Measurements from ENCODE around the gene CEL.
"Not testable (repeated sequence)": the region's sequence is repeated elsewhere in the genome, so short reads cannot be mapped to it uniquely, and the experiment has no call there.

CEL gene

DNA sequence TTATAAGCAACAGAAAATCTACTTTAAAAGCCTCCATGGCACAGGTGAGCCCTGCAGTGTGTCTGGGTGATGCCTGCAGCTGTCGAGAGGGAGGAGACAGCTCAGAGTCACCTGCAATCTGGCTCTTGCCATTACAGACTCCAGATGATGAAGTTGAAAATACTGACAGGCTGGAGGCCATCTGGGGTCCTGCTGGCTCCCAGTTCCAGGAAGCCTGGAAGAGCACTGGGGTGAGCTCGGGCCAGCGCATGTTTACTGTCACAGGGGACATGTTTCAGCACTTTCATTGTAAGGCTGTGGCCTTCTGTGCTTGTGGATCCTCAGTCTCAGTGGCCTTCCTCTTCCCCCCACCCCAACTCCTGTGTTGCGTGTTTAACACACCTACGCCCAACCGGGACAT is 28.4 kb downstream of the CEL start:
- no peak for DNase-seq (ENCODE audit: low read depth, low spot score)
- in situ Hi-C loops (cut with HindIII; ENCODE audit: low sequenced_read_pairs): no loop called here
- no peak for TF ChIP-seq CTCF (IDR thresholded peaks at IDR 0.05; ENCODE audit: low read depth, low read length)
- H3K4me3 ChIP-seq (ENCODE audit: low read depth, low read length): no peak overlapping the region

DNA sequence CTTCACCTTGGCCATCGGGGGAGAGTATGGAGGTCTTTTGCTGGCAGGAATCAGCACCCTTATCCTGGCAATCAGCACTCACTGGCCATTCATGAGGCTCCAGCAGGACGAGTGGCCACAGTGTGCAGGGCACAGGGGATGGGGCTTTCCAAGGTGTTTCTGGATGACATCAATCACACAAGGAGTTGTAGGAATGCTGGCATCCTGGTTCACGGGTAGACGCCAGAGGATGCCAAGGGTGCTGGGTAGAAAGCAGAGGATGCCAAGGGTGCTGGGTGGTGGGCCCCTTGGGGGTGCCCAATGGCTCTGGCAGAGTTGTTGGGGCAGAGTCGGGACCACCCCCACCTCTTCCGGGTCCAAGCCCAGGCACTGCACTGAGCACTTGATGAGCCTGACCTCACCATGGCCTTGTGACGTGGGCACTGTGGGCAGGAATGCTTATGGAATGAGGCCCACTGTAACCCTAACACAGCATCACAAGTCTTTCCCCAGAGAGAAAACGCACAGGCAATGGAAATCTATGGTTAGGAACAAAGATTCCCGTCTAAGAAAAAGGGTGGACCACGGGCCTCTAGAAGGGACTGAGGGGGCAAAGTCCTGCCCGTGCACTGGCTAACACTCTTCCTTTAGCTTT is 29.1 kb downstream of the CEL start:
- in situ Hi-C loops (cut with HindIII; ENCODE audit: low sequenced_read_pairs): no loop called here
- no peak for DNase-seq (ENCODE audit: low read depth, low spot score)
- TF ChIP-seq CTCF (IDR thresholded peaks at IDR 0.05; ENCODE audit: low read depth, low read length): no peak
- no peak overlapping the region for H3K4me3 ChIP-seq (ENCODE audit: low read depth, low read length)

GRCh38 chr9:133094351-133094750 is 32.6 kb downstream of the CEL start:
- in situ Hi-C loops (cut with HindIII; ENCODE audit: low sequenced_read_pairs); H3K4me3 ChIP-seq (ENCODE audit: low read depth, low read length); DNase-seq (ENCODE audit: low read depth, low spot score): not testable (repeated sequence)

DNA sequence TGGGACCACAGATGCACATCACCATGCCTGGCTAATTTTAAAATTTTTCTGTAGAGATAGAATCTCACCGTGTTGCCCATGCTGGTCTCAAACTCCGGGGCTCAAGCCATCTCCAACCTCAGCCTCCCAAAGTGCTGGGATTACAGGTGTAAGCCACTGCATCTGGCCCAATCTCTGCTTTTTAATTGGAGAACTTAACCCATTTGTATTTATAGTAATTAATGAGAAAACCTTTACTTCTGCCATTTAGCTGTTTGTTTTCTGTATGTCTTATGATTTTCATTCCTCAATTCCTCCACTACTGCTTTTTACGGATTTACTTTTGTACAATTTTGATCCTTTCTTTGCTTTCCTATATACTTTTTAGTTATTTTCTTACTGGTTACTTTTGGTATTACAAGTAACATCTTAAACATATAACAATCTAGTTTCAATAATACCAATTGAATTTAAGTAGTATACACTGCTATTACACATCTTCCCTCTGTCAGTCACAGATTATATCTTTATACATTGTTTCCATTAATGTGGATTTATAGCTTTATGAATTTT is 33.1 kb downstream of the CEL start:
- no peak for TF ChIP-seq CTCF (IDR thresholded peaks at IDR 0.05; ENCODE audit: low read depth, low read length)
- DNase-seq (ENCODE audit: low read depth, low spot score): no peak
- no peak overlapping the region for H3K4me3 ChIP-seq (ENCODE audit: low read depth, low read length)
- in situ Hi-C loops (cut with HindIII; ENCODE audit: low sequenced_read_pairs): no loop called here

DNA sequence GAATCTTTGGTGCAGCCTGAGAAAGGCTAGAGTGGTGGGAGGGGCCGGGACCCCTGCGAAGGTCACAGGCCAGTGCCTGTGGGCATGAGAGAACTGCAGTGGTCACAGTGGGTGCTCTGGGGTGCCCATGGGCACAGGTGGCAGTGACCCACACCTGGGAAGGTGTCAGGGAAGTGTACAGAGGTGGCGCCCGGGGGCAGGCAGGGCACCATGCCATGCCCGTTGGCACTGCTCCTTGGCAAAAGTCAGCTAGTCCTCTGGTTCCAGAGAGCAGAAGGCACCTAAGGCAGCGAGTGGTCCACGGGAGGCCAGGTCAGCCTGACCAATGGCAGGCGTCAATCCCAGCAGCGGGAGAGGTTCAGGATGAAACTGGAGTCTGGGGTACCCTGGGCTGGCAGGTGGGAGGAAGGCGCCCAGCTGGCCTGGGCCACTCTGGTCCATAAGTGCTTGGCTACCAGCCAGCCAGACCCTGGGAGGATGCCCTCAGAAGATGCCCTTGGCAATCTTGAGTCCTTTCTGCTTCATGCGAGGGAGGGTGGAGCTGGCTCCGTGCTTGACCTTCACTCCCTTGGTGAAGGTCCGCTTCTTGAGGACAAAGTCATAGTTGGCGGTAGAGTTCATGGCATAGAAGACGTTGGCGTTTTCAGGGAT is 36.4 kb downstream of the CEL start:
- TF ChIP-seq CTCF (IDR thresholded peaks at IDR 0.05; ENCODE audit: low read depth, low read length): no peak
- in situ Hi-C loops (cut with HindIII; ENCODE audit: low sequenced_read_pairs): no loop called here
- no peak for DNase-seq (ENCODE audit: low read depth, low spot score)
- H3K4me3 ChIP-seq (ENCODE audit: low read depth, low read length): no peak overlapping the region

DNA sequence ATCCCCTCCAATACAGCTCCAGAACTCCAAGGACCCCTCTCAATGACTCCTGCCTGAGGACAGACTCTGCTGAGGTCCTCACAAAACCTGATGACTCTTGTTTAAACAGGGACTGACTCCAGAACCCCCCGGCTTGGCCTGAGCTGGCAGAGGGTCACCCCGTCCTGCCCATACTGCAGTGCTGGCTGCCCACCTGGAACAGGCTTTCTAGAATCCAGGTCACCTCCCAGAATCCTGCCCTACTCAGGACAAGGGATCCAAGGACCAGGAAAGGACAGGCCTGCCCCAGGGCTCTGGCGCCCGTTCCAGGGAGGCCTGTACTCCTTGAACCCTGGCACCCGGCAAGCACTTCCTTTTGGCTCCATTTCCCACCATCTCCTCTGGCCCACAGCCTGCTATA is 37.1 kb downstream of the CEL start:
- no peak for DNase-seq (ENCODE audit: low read depth, low spot score)
- no peak for TF ChIP-seq CTCF (IDR thresholded peaks at IDR 0.05; ENCODE audit: low read depth, low read length)
- no peak overlapping the region for H3K4me3 ChIP-seq (ENCODE audit: low read depth, low read length)
- in situ Hi-C loops (cut with HindIII; ENCODE audit: low sequenced_read_pairs): no loop called here

DNA sequence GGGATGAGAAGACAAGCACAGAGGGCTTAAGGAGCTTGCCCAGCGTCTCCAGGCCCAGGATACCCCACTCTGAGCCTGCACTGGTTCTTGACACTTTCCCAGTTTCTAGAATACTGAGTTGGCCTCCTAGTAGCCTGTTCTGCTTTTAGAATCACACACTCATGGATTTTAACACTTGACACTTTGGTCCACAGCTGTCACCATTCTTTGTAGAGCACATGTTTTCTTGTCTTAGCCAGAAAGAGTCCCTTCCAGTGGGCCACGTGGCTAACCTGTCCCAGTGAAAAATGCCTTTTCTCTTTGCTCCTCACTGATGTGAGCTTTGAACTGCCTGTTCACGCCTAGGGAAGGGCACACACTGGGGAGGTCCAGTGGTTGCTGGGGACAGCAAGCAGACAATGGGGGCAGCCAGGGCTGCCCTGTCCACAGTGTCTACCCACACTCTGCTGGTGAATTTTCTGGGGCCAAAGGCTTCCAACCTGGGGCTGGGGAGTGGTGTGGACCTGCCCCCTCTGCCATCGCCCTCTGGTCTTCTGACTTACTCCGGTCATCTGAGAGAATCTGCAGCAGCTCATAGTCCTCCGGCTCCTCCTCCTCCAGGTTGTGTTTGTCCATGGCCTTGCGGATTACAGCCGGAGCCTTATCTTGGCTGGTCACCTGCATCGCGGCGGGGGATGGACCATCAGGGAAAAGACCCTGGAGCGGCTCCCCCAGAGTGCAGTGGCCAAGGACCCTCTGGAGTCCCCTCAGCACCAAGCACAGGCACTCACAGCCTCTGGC is 38.1 kb downstream of the CEL start:
- DNase-seq (ENCODE audit: low read depth, low spot score): no peak
- TF ChIP-seq CTCF (IDR thresholded peaks at IDR 0.05; ENCODE audit: low read depth, low read length): no peak
- in situ Hi-C loops (cut with HindIII; ENCODE audit: low sequenced_read_pairs): no loop called here

More for the DNA sequence above, 38.1 kb downstream of the CEL start:
- no peak overlapping the region for H3K4me3 ChIP-seq (ENCODE audit: low read depth, low read length)
